IPS-18c (cell line): ENCODE data around the gene TSSK2.

Experiments
- H3K4me3 ChIP-seq: 2 replicates; pipeline ENCODE4 v1.7.0; 2013; ENCODE audit warnings: low read depth, mild to moderate bottlenecking, low read length, moderate library complexity; ENCODE audit not compliant: insufficient read depth
- H3K9me3 ChIP-seq: one replicate; pipeline ENCODE4 v1.6.1; 2013; ENCODE audit warnings: mild to moderate bottlenecking, low read length, moderate library complexity; ENCODE audit not compliant: control insufficient read depth, insufficient read depth

The TSSK2 gene

GRCh38 chr22:19132153-19132552, 1.0 kb downstream of the TSSK2 start:
- Histone ChIP-seq H3K4me3 (no peak overlapping the region), H3K9me3 (no peaks in the 10 kb centered on the region)

- Histone ChIP-seq H3K9me3 (no peaks in the 10 kb centered on the region), H3K4me3 (no peak overlapping the region)
These were observed 1.7 kb downstream of the TSSK2 start for GRCh38 chr22:19132693-19133400.

DNA sequence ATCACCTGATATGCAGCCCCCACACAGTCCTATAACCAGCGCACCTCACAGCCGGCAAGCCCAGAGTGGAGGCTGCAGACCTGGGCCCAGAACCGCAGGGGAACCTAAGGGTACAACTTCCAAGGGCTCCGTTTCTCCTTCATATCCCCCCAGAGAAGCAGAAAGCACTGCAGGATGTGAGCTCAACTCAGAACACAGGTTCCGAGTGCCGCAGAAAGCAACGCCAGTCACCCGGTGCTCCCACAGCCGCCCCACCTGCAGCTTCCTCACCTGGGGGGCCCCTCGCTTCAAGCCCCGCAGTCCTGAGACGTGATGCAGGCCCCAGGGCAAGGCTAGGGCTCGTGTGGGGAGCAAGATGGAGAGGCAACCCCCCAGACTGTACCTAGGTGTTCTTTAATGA, 2.5 kb downstream of the TSSK2 start:
- Histone ChIP-seq H3K4me3 (no peak overlapping the region), H3K9me3 (no peaks in the 10 kb centered on the region)

DNA sequence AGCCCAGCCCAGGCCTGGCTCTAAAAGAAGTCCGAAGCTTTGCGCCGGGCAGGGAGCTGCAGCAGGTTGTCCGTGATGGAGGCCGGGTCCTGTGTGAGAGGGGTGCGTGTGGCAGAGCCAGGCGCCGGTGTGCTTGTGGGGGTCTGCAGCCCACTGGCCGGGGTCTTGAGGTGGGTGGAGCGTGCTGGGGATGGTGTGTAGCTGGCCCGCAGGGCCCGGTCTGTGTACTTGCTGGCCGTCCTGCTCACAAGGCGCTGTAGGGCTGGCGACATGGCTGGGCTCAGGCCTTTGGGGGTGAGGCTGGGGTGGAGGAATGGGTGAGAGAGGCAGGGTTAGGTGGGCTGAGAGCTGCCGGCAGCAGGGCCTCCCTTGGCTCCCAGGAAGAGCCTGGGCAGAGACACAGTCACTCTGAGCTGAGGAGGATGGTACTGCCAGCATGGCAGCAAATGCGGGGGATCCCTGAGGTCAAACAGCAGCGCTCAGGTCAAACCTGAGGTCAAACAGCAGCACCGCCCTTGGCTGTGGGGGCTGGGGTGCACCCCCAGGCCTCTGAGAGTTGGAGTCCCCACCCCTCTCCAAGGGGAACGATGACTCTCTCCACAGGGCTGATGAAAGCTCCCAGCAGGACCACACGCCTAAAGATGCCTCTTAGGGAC, 3.2 kb downstream of the TSSK2 start:
- no peaks in the 10 kb centered on the region for H3K9me3 ChIP-seq
- H3K4me3 ChIP-seq: no peak overlapping the region

DNA sequence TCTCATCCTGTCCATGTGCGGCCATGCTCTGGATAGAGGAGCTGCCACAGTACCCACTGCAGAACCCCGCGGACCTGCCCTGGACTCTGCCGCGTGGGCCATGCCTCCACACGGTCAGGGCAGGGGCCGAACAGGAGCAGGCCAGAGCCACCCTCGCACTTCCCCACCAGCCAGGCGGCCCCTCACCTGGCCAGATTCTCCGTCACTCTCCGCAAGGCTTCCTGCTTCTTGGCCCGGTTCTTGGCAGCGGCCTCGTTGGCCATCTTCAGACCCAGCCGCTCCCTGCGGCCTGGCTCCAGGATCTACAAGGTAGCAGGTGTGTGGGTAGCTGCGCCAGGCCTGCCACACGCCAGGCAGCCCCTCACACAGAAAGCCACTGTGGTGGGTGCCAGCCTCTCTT, 3.8 kb downstream of the TSSK2 start:
- Histone ChIP-seq H3K9me3 (no peaks in the 10 kb centered on the region), H3K4me3 (no peak overlapping the region)

DNA sequence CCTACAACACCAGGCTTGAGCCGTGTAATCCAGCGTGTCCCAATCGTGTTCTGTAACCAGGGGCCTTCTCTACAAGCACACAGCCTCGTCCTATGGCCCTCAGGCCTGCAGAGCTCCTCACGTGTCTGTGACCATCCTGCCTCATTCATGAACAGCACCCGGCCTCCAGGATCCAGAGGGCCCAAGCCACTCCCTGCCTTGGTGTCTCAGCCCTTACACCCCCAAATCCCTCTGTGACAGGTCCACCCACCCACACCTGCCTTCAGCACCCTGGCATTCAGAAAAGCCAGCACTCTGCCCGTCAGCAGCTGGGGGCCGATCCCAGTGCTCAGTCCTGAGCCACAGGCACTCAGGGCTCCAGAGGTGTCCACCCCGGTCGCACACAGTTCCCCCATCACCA, 5.8 kb downstream of the TSSK2 start:
- no peaks in the 10 kb centered on the region for H3K9me3 ChIP-seq
- no peak overlapping the region for H3K4me3 ChIP-seq

DNA sequence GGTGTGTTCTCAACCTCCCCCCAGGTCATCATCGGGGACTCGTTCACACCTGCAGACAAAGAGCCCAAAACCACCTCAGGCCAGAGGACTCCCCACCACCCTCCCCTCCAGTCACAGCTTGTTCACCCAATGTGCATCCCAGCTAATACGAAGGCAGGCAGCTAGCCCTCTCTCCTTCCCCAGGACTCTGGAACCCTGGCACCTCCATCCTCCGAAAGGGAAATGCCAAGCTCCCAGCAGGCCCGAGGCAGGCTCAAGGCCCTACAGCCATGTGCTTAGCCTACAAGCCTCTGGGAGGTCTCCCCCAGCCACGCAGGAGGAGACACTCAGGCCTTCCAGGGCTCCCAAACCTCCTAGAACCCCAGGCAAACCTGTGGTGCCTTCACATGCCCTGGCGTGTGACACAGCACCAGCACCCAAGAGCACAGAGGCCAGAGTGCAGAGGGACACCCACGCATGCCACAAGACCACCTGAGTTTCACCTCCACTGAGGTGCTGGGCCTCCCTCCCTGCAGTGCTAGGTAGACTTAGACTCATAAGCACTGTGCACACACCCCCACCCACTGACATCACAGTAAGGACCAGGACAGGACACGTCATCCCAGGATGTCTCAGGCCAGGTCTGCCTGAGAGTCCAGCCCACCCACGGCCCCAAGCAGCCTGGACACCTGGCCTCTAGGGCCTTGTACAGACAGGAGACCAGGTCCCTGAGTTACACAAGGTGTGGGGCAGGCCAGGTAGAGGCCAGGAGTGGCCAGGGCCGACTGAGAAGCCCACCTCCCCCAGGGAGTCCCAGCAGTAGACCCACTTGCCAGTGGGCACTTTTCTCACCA, 6.5 kb downstream of the TSSK2 start:
- no peak overlapping the region for H3K4me3 ChIP-seq
- H3K9me3 ChIP-seq: no peaks in the 10 kb centered on the region

DNA sequence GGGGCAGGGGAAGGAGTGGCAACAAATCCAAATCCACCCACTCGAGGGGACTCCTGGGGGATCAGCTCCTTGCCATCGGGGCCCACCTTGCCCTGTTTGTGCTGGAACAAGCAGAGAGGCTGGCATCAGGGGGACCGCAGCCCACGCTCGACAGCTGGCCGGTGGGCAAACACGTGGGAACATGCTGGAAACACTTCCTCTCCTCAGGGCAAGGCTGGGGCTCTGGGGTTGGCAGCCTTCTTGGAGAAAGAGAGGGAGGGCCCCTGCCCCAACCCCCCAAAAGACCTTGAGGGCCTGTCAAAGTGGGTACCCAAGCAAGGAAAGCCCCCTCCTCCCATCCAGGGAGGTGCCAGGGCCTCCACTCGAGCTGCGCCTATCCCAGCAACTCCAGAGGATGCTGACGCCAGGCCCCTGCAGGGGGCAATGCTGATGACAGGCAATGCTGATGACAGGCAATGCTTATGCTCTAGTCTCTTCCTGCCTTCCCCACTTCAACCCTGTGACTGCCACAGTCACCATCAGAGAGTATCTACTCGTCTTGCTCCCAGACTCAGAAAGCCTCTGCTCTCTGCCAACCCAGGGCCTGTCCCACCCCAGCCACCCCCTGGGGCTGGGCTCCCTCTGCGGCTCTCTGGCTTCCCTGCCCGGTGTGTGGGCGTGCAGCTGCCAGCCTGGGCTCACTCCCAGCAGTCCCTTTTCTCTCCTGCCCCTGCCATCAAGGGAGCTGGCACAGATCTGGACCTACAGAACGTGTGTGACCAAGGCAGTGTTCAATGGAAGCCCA, 7.3 kb downstream of the TSSK2 start:
- H3K9me3 ChIP-seq: no peaks in the 10 kb centered on the region
- no peak overlapping the region for H3K4me3 ChIP-seq

GRCh38 chr22:19139001-19139356, 7.9 kb downstream of the TSSK2 start:
- H3K4me3 ChIP-seq: no peak overlapping the region
- H3K9me3 ChIP-seq: no peaks in the 10 kb centered on the region

- Histone ChIP-seq H3K4me3 (no peak overlapping the region), H3K9me3 (no peaks in the 10 kb centered on the region)
These were observed 8.9 kb downstream of the TSSK2 start for GRCh38 chr22:19139974-19140373.

GRCh38 chr22:19142394-19142793, 11.3 kb downstream of the TSSK2 start:
- H3K9me3 ChIP-seq: no peaks in the 10 kb centered on the region
- no peak overlapping the region for H3K4me3 ChIP-seq

GRCh38 chr22:19143212-19143611, 12.1 kb downstream of the TSSK2 start:
- peaks cover under 1% of the 10 kb centered on the region for H3K9me3 ChIP-seq
- H3K4me3 ChIP-seq: no peak overlapping the region

DNA sequence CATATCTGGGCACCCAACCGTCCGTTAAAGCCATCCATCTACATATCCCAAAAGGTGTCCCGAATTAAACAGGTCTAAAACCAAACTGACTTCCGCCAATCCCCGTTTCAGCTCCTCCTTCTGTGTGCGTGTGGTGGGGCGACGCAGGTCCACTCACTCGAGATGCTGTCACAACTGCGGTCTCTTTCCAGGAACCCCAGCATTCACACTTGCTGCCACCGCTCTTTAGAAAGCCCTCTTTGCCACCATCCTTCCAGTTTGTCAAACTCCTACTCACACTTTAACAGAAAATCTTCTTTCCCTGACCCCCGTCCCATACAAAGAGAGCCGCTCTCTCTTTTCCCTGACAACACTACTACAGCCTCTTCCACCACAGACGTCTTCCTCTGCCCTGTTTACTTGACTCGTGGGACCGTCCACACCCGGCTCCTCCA, 12.9 kb downstream of the TSSK2 start:
- peak overlapping the region; percentile 87 for H3K4me3 ChIP-seq

DNA sequence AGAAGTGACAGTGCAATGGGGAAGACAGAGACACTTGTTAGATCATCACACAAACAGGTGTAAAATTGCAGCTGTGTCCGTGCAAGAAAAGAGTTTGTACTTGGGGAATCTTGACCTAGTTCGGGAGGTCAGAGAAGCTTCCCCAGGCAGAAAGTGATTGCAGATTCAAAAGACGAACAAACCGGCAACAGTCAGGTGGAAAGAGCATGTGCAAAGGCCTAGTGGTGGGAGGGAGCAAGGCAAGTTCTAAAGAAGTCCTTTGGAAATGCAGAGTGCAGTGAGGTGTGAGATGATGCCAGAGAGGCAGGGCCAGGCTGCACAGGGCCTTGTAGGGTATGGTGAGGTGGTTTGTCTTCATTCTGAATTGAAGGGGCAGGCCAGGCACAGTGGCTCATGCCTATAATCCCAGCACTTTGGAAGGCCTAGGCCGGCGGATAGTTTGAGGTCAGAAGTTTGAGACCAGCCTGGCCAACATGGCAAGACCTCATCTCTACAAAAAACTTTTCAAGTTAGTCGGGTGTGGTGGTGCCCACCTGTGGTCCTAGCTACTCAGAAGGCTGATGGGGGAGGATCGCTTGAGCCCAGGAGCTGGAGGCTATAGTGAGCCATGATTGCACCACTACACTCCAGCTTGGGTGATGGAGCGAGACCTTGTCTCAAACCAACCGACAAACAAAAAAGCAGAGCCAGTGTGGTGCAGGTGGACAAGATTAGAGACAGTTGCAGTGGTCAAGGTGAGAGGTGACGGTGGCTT, 15.3 kb downstream of the TSSK2 start:
- H3K4me3 ChIP-seq: no peak overlapping the region
- H3K9me3 ChIP-seq: peaks cover 4% of the 10 kb centered on the region

More for the DNA sequence above, 12.9 kb downstream of the TSSK2 start:
- H3K9me3 ChIP-seq: peaks cover 2% of the 10 kb centered on the region

- Histone ChIP-seq H3K4me3 (no peak overlapping the region), H3K9me3 (peaks cover 7% of the 10 kb centered on the region)
These were observed 16.2 kb downstream of the TSSK2 start for GRCh38 chr22:19147195-19147780.

- no peak overlapping the region for H3K4me3 ChIP-seq
- H3K9me3 ChIP-seq: peaks cover 7% of the 10 kb centered on the region
These were observed 17.4 kb downstream of the TSSK2 start for GRCh38 chr22:19148417-19149046.
